ENCODE results near the gene AIMP1. TPM values are rescaled to one million over a fixed set of nuclear protein-coding genes. Genes with fewer than 3 reads are reported as not detected.

Gene AIMP1
- total RNA-seq, 1 experiment from 2014 or later: 52.5 TPM

GRCh38 chr4:106344647-106344970 is 28.3 kb downstream of the AIMP1 start:
- ATAC-seq (no peak), DNase-seq (ENCODE audit: low spot score) (no peak)
- Mint-ChIP-seq H3K36me3 (peaks cover 12% of the 10 kb centered on the region; the same call in 1 of the 2 replicates), H3K4me3 (no peak overlapping the region), H3K27ac (no peak overlapping the region), H3K27me3 (ENCODE audit: low read depth) (no peaks in the 10 kb centered on the region), H3K4me1 (peaks cover 7% of the 10 kb centered on the region), H3K9me3 (no peaks in the 10 kb centered on the region)
- POLR2A ChIA-PET: no interaction called here
- no peak for TF ChIP-seq ZNF263 (CRISPR knock-in tag; IDR thresholded peaks at IDR 0.05; ENCODE audit: low read depth)
- TF ChIP-seq GTF2I (CRISPR knock-in tag; conservative IDR thresholded peaks at IDR 0.05): no peak
- no peak for TF ChIP-seq CREM (CRISPR knock-in tag; IDR thresholded peaks at IDR 0.05)
- CTCF ChIA-PET: interaction anchor here (0.7 to 0.8 kb wide), 2 partner anchors 79 to 554 kb away, joined by 3 read pairs; no protein-coding TSS in a partner anchor

- Mint-ChIP-seq H3K27me3 (ENCODE audit: low read depth) (no peaks in the 10 kb centered on the region), H3K9me3 (no peaks in the 10 kb centered on the region), H3K4me3 (no peak overlapping the region), H3K4me1 (peaks cover 7% of the 10 kb centered on the region), H3K36me3 (peaks cover 5% of the 10 kb centered on the region; the same call in 1 of the 2 replicates), H3K27ac (no peak overlapping the region)
- CTCF ChIA-PET: no interaction called here
- DNase-seq (ENCODE audit: low spot score) (no peak), ATAC-seq (no peak)
- POLR2A ChIA-PET: no interaction called here
- no peak for TF ChIP-seq STAT6 (CRISPR knock-in tag; conservative IDR thresholded peaks at IDR 0.05; ENCODE audit: low read depth)
- TF ChIP-seq KAT7 (CRISPR knock-in tag; IDR thresholded peaks at IDR 0.05; ENCODE audit: borderline replicate concordance): no peak
- no peak for TF ChIP-seq IRF2 (CRISPR knock-in tag; IDR thresholded peaks at IDR 0.05; ENCODE audit: borderline replicate concordance, low read depth)
- no peak for TF ChIP-seq HMGA2 (CRISPR knock-in tag; IDR thresholded peaks at IDR 0.05)
- no peak for TF ChIP-seq RORB (CRISPR knock-in tag; IDR thresholded peaks at IDR 0.05)
- TF ChIP-seq AFF4 (CRISPR knock-in tag; IDR thresholded peaks at IDR 0.05; ENCODE audit: borderline replicate concordance): no peak
- no peak for TF ChIP-seq RELA (CRISPR knock-in tag; IDR thresholded peaks at IDR 0.05; ENCODE audit: borderline replicate concordance)
- no peak for TF ChIP-seq PRRX2 (CRISPR knock-in tag; IDR thresholded peaks at IDR 0.05)
- TF ChIP-seq ZNF232 (CRISPR knock-in tag; IDR thresholded peaks at IDR 0.05): no peak
- TF ChIP-seq ZNF121 (CRISPR knock-in tag; IDR thresholded peaks at IDR 0.05): no peak
- TF ChIP-seq NFE2L1 (CRISPR knock-in tag; IDR thresholded peaks at IDR 0.05): no peak
- TF ChIP-seq GTF2I (CRISPR knock-in tag; conservative IDR thresholded peaks at IDR 0.05): no peak
- TF ChIP-seq ZSCAN18 (CRISPR knock-in tag; IDR thresholded peaks at IDR 0.05): no peak
- TF ChIP-seq E2F5 (CRISPR knock-in tag; IDR thresholded peaks at IDR 0.05): no peak
- TF ChIP-seq PREB (CRISPR knock-in tag; IDR thresholded peaks at IDR 0.05; ENCODE audit: borderline replicate concordance): no peak
- TF ChIP-seq ELF4 (CRISPR knock-in tag; IDR thresholded peaks at IDR 0.05; ENCODE audit: low read depth): no peak
- no peak for TF ChIP-seq NR3C1 (CRISPR knock-in tag; conservative IDR thresholded peaks at IDR 0.05; ENCODE audit: low read depth)
- TF ChIP-seq ZNF532 (CRISPR knock-in tag; IDR thresholded peaks at IDR 0.05; ENCODE audit: borderline replicate concordance): no peak
- TF ChIP-seq CREB1 (CRISPR knock-in tag; IDR thresholded peaks at IDR 0.05): no peak
These were observed 30.8 kb downstream of the AIMP1 start for GRCh38 chr4:106347167-106347566.
